Fibroblast of lung (primary cell): ENCODE data around the gene LTBP1. TPM values are rescaled to one million over a fixed set of nuclear protein-coding genes. Genes with fewer than 3 reads are reported as not detected.

Experiments
- DNase-seq, 2 donors: peaks; one replicate each; pipeline versions ENCODE4 v3.0.0 to v3.0.0-alpha.2; 2010; ENCODE audit warnings: low read depth in 2 of 2
- H2AFZ ChIP-seq: 2 replicates; pipeline ENCODE4 v1.5.1; 2012; ENCODE audit warnings: low read length, control low read depth, inconsistent platforms
- H3K27ac ChIP-seq: 2 replicates; pipeline ENCODE4 v1.5.1; 2011; ENCODE audit warnings: low read length, control low read depth; ENCODE audit not compliant: insufficient read depth
- H3K27me3 ChIP-seq: 2 replicates; pipeline ENCODE4 v1.5.1; 2011; ENCODE audit warnings: mild to moderate bottlenecking, low read length; ENCODE audit not compliant: control insufficient read depth, insufficient read depth
- H3K36me3 ChIP-seq: 2 replicates; pipeline ENCODE4 v1.5.1; 2011; ENCODE audit warnings: low read length; ENCODE audit not compliant: control insufficient read depth, insufficient read depth
- H3K4me1 ChIP-seq: 2 replicates; pipeline ENCODE4 v1.5.1; 2011; ENCODE audit warnings: low read length; ENCODE audit not compliant: control insufficient read depth, insufficient read depth; ENCODE audit errors: extremely low read depth
- H3K4me2 ChIP-seq: 2 replicates; pipeline ENCODE4 v1.5.1; 2011; ENCODE audit warnings: low read length, control low read depth; ENCODE audit not compliant: insufficient read depth; ENCODE audit errors: extremely low read depth
- H3K4me3 ChIP-seq, 4 experiments: fragments of 200-600 bp in 1 of 4; sonication (generic) in 1 of 4; replicated peaks in 1 of 4; 2 replicates each; pipeline ENCODE4 v1.5.1; 2011 to 2016; ENCODE audit warnings: low read length in 4 of 4, low read depth in 3 of 4, mild to moderate bottlenecking in 3 of 4, control low read depth in 2 of 4, inconsistent platforms in 1 of 4, mixed read lengths in 1 of 4; ENCODE audit not compliant: insufficient read depth in 1 of 4; ENCODE audit errors: control extremely low read depth in 1 of 4
- H3K79me2 ChIP-seq: 2 replicates; pipeline ENCODE4 v1.5.1; 2012; ENCODE audit warnings: mild to moderate bottlenecking, low read length, inconsistent platforms; ENCODE audit not compliant: control insufficient read depth, insufficient read depth
- H3K9ac ChIP-seq: 2 replicates; pipeline ENCODE4 v1.5.1; 2011; ENCODE audit warnings: mild to moderate bottlenecking, low read length, control low read depth; ENCODE audit not compliant: insufficient read depth
- H3K9me3 ChIP-seq: 2 replicates; pipeline ENCODE4 v1.5.1; 2012; ENCODE audit warnings: low read depth, low read length; ENCODE audit not compliant: control insufficient read depth, insufficient read depth
- H4K20me1 ChIP-seq: 2 replicates; pipeline ENCODE4 v1.5.1; 2011; ENCODE audit warnings: low read length; ENCODE audit not compliant: control insufficient read depth, insufficient read depth; ENCODE audit errors: extremely low read depth
- CTCF ChIP-seq, 2 donors: IDR thresholded peaks in 1 of 2; conservative IDR thresholded peaks in 1 of 2; 1 replicate in 1 of 2; 2 replicates in 1 of 2; pipeline ENCODE4 v1.5.1; 2011 to 2012; ENCODE audit warnings: low read length in 2 of 2, control low read depth in 1 of 2, inconsistent platforms in 1 of 2, low read depth in 1 of 2, mild to moderate bottlenecking in 1 of 2
- EZH2 ChIP-seq: IDR thresholded peaks from 2 replicates; pipeline ENCODE4 v1.5.1; 2012; ENCODE audit warnings: low read length, control low read depth, mild to moderate bottlenecking; ENCODE audit errors: missing control alignments
- polyA plus RNA-seq, 2 donors: library from polyadenylated mRNA; depleted of rRNA in 1 of 2; stranded (reverse) in 1 of 2; unstranded in 1 of 2; fragments of >200 nt; gene quantifications; 2 replicates each; pipeline ENCODE4 v1.2.1, GENCODE V29; 2011 to 2012; ENCODE audit warnings: missing spikeins in 1 of 2
- total RNA-seq: library from RNA; depleted of rRNA; stranded (reverse); fragments of >200 nt; gene quantifications from 2 replicates; pipeline ENCODE4 v1.2.1, GENCODE V29; 2014

The LTBP1 gene
- total and polyA plus RNA-seq, 2 donors (not counting 1 experiment from before 2014, with no cell fraction given), result 254 to 324 TPM

- Histone ChIP-seq H3K79me2 (no peaks in the 10 kb centered on the region), H3K4me3 (no peak overlapping the region), H4K20me1 (no peaks in the 10 kb centered on the region), H2AFZ (no peak overlapping the region), H3K4me2 (no peak overlapping the region), H3K9ac (no peak overlapping the region), H3K36me3 (no peaks in the 10 kb centered on the region), H3K27me3 (no peaks in the 10 kb centered on the region), H3K9me3 (no peaks in the 10 kb centered on the region), H3K4me1 (no peaks in the 10 kb centered on the region), H3K27ac (no peak overlapping the region)
- no peak for DNase-seq
- TF ChIP-seq EZH2 (no peak), CTCF (conservative IDR thresholded peaks at IDR 0.05 in 1 of 2, IDR thresholded peaks at IDR 0.05 in 1 of 2; ENCODE audit: low read depth in 1 of 2, low read length in 2 of 2) (no peak)
These were observed 39.7 kb downstream of the LTBP1 start for GRCh38 chr2:32986480-32986879.

- H3K4me1 ChIP-seq, result no peaks in the 10 kb centered on the region
- no peaks in the 10 kb centered on the region for H3K79me2 ChIP-seq
- no peak for TF ChIP-seq EZH2
- TF ChIP-seq CTCF (conservative IDR thresholded peaks at IDR 0.05 in 1 of 2, IDR thresholded peaks at IDR 0.05 in 1 of 2; ENCODE audit: low read depth in 1 of 2, low read length in 2 of 2), result no peak
- no peaks in the 10 kb centered on the region for H4K20me1 ChIP-seq
- H3K4me3 ChIP-seq, result no peak overlapping the region
- H3K27me3 ChIP-seq, result no peaks in the 10 kb centered on the region
- no peak overlapping the region for H3K9ac ChIP-seq
- no peaks in the 10 kb centered on the region for H3K36me3 ChIP-seq
- no peak overlapping the region for H3K27ac ChIP-seq
- no peak for DNase-seq
- H2AFZ ChIP-seq, result no peak overlapping the region
- H3K4me2 ChIP-seq, result no peak overlapping the region
- H3K9me3 ChIP-seq, result no peaks in the 10 kb centered on the region
These were observed 41.8 kb downstream of the LTBP1 start for GRCh38 chr2:32988525-32988924.

- Histone ChIP-seq H3K27me3 (no peaks in the 10 kb centered on the region), H2AFZ (no peak overlapping the region), H3K4me2 (no peak overlapping the region), H3K4me3 (no peak overlapping the region), H3K36me3 (no peaks in the 10 kb centered on the region), H3K79me2 (no peaks in the 10 kb centered on the region), H3K9ac (no peak overlapping the region), H3K9me3 (no peaks in the 10 kb centered on the region), H3K4me1 (no peaks in the 10 kb centered on the region), H4K20me1 (no peaks in the 10 kb centered on the region), H3K27ac (no peak overlapping the region)
- DNase-seq, result no peak
- TF ChIP-seq EZH2 (no peak), CTCF (conservative IDR thresholded peaks at IDR 0.05 in 1 of 2, IDR thresholded peaks at IDR 0.05 in 1 of 2; ENCODE audit: low read depth in 1 of 2, low read length in 2 of 2) (no peak)
These were observed 43.8 kb downstream of the LTBP1 start for GRCh38 chr2:32990556-32990955.
